HG02623 (cell line): ENCODE results near the gene KDM2B.

Source experiments
- ATAC-seq: cut with Tn5 transposase; IDR thresholded peaks from one replicate; pipeline ENCODE4 v1.9.1; 2021; ENCODE audit warnings: moderate library complexity; ENCODE audit not compliant: unreplicated experiment

KDM2B gene

GRCh38 chr12:121440768-121441167, 140.1 kb downstream of the KDM2B start:
- no peak for ATAC-seq

GRCh38 chr12:121439715-121440114, 141.1 kb downstream of the KDM2B start:
- no peak for ATAC-seq

- no peak for ATAC-seq
Observed at GRCh38 chr12:121438905-121439304, 141.9 kb downstream of the KDM2B start.

- ATAC-seq: no peak
Observed at GRCh38 chr12:121436706-121437105, 144.1 kb downstream of the KDM2B start.

GRCh38 chr12:121432740-121433480, 147.9 kb downstream of the KDM2B start:
- no peak for ATAC-seq

GRCh38 chr12:121430833-121431415, 149.9 kb downstream of the KDM2B start:
- ATAC-seq: no peak

- no peak for ATAC-seq
Observed at GRCh38 chr12:121428883-121429282, 151.9 kb downstream of the KDM2B start.

GRCh38 chr12:121427556-121428050, 153.2 kb downstream of the KDM2B start:
- no peak for ATAC-seq

- ATAC-seq: no peak
Observed at GRCh38 chr12:121424624-121424975, 156.2 kb downstream of the KDM2B start.

GRCh38 chr12:121423682-121424623, 156.9 kb downstream of the KDM2B start:
- ATAC-seq: no peak

GRCh38 chr12:121423253-121423652, 157.6 kb downstream of the KDM2B start:
- ATAC-seq: no peak

GRCh38 chr12:121420109-121420508, 160.7 kb downstream of the KDM2B start:
- no peak for ATAC-seq

GRCh38 chr12:121417847-121418246, 163.0 kb downstream of the KDM2B start:
- ATAC-seq: no peak

GRCh38 chr12:121413917-121414316, 166.9 kb downstream of the KDM2B start:
- ATAC-seq: no peak

- ATAC-seq: no peak
Observed at GRCh38 chr12:121405211-121405610, 175.6 kb downstream of the KDM2B start.

GRCh38 chr12:121404734-121405133, 176.1 kb downstream of the KDM2B start:
- ATAC-seq: no peak

- no peak for ATAC-seq
Observed at GRCh38 chr12:121403721-121404120, 177.1 kb downstream of the KDM2B start.

- ATAC-seq: peak; percentile 10
Observed at GRCh38 chr12:121400332-121401139, 180.3 kb downstream of the KDM2B start.

- peak; percentile 93 for ATAC-seq
Observed at GRCh38 chr12:121399391-121400331, 181.2 kb downstream of the KDM2B start, which contains the start of gene RNF34. Gene RNF34 (plus strand): TSS chr12:121400118. CDS start chr12:121400213, 95 bp downstream.
